ENCODE results near the gene SPPL3.
A peak's percentile ranks its signal among the peaks of the same experiment; 100 is the strongest.

DNA sequence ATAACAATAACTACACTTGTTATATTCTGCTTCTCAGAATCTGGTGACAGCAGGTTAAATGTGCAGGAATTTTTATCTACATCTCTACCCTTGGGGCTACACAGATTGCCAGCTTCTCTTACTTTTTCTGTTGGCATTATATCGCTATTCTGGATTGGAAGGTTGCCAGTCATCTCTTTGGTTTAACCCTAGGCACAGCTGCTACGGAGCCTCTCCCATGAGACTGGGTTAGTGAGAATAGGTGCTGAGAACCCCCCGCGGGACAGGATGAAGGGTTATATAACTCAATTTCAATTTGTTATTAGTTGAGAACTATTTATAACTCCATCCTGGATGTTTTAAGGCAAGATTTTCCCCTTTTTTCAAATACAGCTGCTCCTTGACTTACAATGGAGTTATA lies 105.5 kb downstream of the SPPL3 start:
- TF ChIP-seq POLR2AphosphoS5 (IDR thresholded peaks at IDR 0.05; ENCODE audit: low read depth, low read length), result no peak
- no peak for TF ChIP-seq RXRA (IDR thresholded peaks at IDR 0.05; ENCODE audit: borderline replicate concordance, low read depth)
- TF ChIP-seq, protein P1, sequence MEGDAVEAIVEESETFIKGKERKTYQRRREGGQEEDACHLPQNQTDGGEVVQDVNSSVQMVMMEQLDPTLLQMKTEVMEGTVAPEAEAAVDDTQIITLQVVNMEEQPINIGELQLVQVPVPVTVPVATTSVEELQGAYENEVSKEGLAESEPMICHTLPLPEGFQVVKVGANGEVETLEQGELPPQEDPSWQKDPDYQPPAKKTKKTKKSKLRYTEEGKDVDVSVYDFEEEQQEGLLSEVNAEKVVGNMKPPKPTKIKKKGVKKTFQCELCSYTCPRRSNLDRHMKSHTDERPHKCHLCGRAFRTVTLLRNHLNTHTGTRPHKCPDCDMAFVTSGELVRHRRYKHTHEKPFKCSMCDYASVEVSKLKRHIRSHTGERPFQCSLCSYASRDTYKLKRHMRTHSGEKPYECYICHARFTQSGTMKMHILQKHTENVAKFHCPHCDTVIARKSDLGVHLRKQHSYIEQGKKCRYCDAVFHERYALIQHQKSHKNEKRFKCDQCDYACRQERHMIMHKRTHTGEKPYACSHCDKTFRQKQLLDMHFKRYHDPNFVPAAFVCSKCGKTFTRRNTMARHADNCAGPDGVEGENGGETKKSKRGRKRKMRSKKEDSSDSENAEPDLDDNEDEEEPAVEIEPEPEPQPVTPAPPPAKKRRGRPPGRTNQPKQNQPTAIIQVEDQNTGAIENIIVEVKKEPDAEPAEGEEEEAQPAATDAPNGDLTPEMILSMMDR (IDR thresholded peaks at IDR 0.05), result no peak
- no peak for TF ChIP-seq TAF1 (IDR thresholded peaks at IDR 0.05; ENCODE audit: borderline replicate concordance, low read depth, low read length)
- no peak for TF ChIP-seq TCF12 (IDR thresholded peaks at IDR 0.05)
- no peak for TF ChIP-seq GABPA (IDR thresholded peaks at IDR 0.05; ENCODE audit: low read depth)
- peak; percentile 82 for TF ChIP-seq RCOR1 (IDR thresholded peaks at IDR 0.05; ENCODE audit: low read length)
- TF ChIP-seq EZH2phosphoT487 (IDR thresholded peaks at IDR 0.05; ENCODE audit: borderline replicate concordance, low read depth), result no peak
- TF ChIP-seq, protein P2, sequence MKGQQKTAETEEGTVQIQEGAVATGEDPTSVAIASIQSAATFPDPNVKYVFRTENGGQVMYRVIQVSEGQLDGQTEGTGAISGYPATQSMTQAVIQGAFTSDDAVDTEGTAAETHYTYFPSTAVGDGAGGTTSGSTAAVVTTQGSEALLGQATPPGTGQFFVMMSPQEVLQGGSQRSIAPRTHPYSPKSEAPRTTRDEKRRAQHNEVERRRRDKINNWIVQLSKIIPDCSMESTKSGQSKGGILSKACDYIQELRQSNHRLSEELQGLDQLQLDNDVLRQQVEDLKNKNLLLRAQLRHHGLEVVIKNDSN (IDR thresholded peaks at IDR 0.05; ENCODE audit: borderline replicate concordance, low read depth), result no peak
- no peak for TF ChIP-seq USF2 (IDR thresholded peaks at IDR 0.05; ENCODE audit: borderline replicate concordance, low read depth, low read length)
- TF ChIP-seq MXI1 (IDR thresholded peaks at IDR 0.05; ENCODE audit: low read depth, low read length), result no peak
